HCT116 (cell line): ENCODE data around the gene GPC5. TPM values are rescaled to one million over a fixed set of nuclear protein-coding genes. Genes with fewer than 3 reads are reported as not detected.

Experiments used
- ATAC-seq: fragments of 200-7000 bp; cut with Tn5 transposase; 2 replicates; pipeline ENCODE4 v1.9.1; 2020; ENCODE audit warnings: mild to moderate bottlenecking, moderate library complexity
- BruUV-seq: library from RNA; stranded (reverse); fragments of 400-500 nt; replicated peaks from 2 replicates; lab custom pipeline; 2021; lab: Mats Ljungman, UMichigan
- CTCF ChIA-PET: fragments of 300-600 bp; sonication (Branson Sonifier 250); formaldehyde crosslinking; loops from one replicate; lab custom pipeline; 2021; ENCODE audit warnings: antibody characterized with exemption; lab: Charles Lee
- POLR2A ChIA-PET: fragments of 300-600, 350-600 bp; sonication (Branson Sonifier 250); formaldehyde crosslinking; loops from one replicate; lab custom pipeline; 2021; ENCODE audit warnings: antibody characterized with exemption; lab: Charles Lee
- RAD21 ChIA-PET, 2 experiments: fragments of 300-600 bp; sonication (Branson Sonifier 250); formaldehyde crosslinking; loops; one replicate each; lab custom pipeline; 2023; ENCODE audit warnings: low total read pairs in 2 of 2; ENCODE audit not compliant: uncharacterized antibody in 2 of 2, unreplicated experiment in 2 of 2, low non-redundant PET in 1 of 2; lab: Charles Lee
- DNase-seq: peaks from one replicate; pipeline ENCODE4 v3.0.0-alpha.2; 2010; ENCODE audit warnings: low read depth, low spot score
- H2AFZ ChIP-seq: fragments of 200-600 bp; shearing (Covaris generic), sonication (generic); 2 replicates; pipeline ENCODE4 v1.6.1; 2017; ENCODE audit warnings: low read depth, mixed run types, mixed read lengths, antibody characterized with exemption, low read length; ENCODE audit not compliant: poor library complexity, severe bottlenecking
- H3K27ac ChIP-seq: 2 replicates; pipeline ENCODE4 v1.5.1; 2012; ENCODE audit warnings: low read depth, low read length
- H3K27me3 ChIP-seq: fragments of 200-600 bp; sonication (generic); 2 replicates; pipeline ENCODE4 v1.6.1; 2016; ENCODE audit warnings: mixed run types, low read length, mixed read lengths; ENCODE audit not compliant: insufficient read depth
- H3K36me3 ChIP-seq, 2 experiments: fragments of 200-500 bp in 1 of 2; fragments of 200-600 bp in 1 of 2; sonication (Bioruptor generic) in 1 of 2; sonication (generic) in 1 of 2; 2 replicates each; pipeline versions ENCODE4 v1.5.1 to v1.6.1; 2014 to 2016; ENCODE audit warnings: low read length in 2 of 2, inconsistent platforms in 1 of 2, mixed read lengths in 1 of 2, mixed run types in 1 of 2; ENCODE audit not compliant: insufficient read depth in 2 of 2, control insufficient read depth in 1 of 2
- H3K4me1 ChIP-seq, 2 experiments: fragments of 200-600 bp in 1 of 2; sonication (generic) in 1 of 2; 2 replicates each; pipeline versions ENCODE4 v1.5.1 to v1.6.1; 2012 to 2017; ENCODE audit warnings: low read length in 2 of 2, inconsistent platforms in 1 of 2, mild to moderate bottlenecking in 1 of 2, mixed read lengths in 1 of 2, mixed run types in 1 of 2, moderate library complexity in 1 of 2; ENCODE audit not compliant: insufficient read depth in 2 of 2, control insufficient read depth in 1 of 2
- H3K4me2 ChIP-seq: fragments of 200-600 bp; sonication (generic); 2 replicates; pipeline ENCODE4 v1.6.1; 2017; ENCODE audit warnings: mixed run types, low read length, mixed read lengths
- H3K4me3 ChIP-seq, 2 experiments: fragments of 200-600 bp in 1 of 2; sonication (generic) in 1 of 2; replicated peaks in 1 of 2; 2 replicates each; pipeline ENCODE4 v1.5.1; 2011 to 2016; ENCODE audit warnings: low read length in 2 of 2, control low read depth in 1 of 2, low read depth in 1 of 2, mild to moderate bottlenecking in 1 of 2, mixed read lengths in 1 of 2, mixed run types in 1 of 2
- H3K79me2 ChIP-seq: fragments of 200-600 bp; sonication (generic); 2 replicates; pipeline ENCODE4 v1.6.1; 2017; ENCODE audit warnings: mild to moderate bottlenecking, mixed run types, low read length, moderate library complexity, mixed read lengths; ENCODE audit not compliant: insufficient read depth
- H3K9ac ChIP-seq: fragments of 200-600 bp; sonication (generic); 2 replicates; pipeline ENCODE4 v1.6.1; 2016; ENCODE audit warnings: low read length, mixed read lengths
- H3K9me2 ChIP-seq: fragments of 200-600 bp; sonication (generic), shearing (Covaris generic); 2 replicates; pipeline ENCODE4 v1.6.1; 2017; ENCODE audit warnings: mixed run types, mild to moderate bottlenecking, moderate library complexity; ENCODE audit not compliant: insufficient read depth
- H3K9me3 ChIP-seq, 2 experiments: fragments of 200-500 bp in 1 of 2; fragments of 200-600 bp in 1 of 2; sonication (Bioruptor generic) in 1 of 2; sonication (generic) in 1 of 2; 2 replicates each; pipeline ENCODE4 v1.6.1; 2014 to 2017; ENCODE audit warnings: low read length in 2 of 2, mixed read lengths in 2 of 2, inconsistent platforms in 1 of 2, low read depth in 1 of 2, mild to moderate bottlenecking in 1 of 2, mixed run types in 1 of 2, moderate library complexity in 1 of 2; ENCODE audit not compliant: control insufficient read depth in 1 of 2, insufficient read depth in 1 of 2
- H4K20me1 ChIP-seq: fragments of 200-600 bp; sonication (generic), shearing (Covaris generic); 2 replicates; pipeline ENCODE4 v1.6.1; 2017; ENCODE audit warnings: mixed run types, mild to moderate bottlenecking, moderate library complexity; ENCODE audit not compliant: insufficient read depth
- EZH2phosphoT487 ChIP-seq: fragments of 200-600 bp; IDR thresholded peaks from 2 replicates; pipeline ENCODE4 v1.6.1; 2018; ENCODE audit warnings: antibody characterized with exemption, borderline replicate concordance
- POLR2A ChIP-seq: IDR thresholded peaks from 2 replicates; pipeline ENCODE4 v1.7.0; 2011; ENCODE audit warnings: borderline replicate concordance; ENCODE audit not compliant: insufficient read depth, insufficient read length; ENCODE audit errors: extremely low read depth
- POLR2AphosphoS5 ChIP-seq: IDR thresholded peaks from 2 replicates; pipeline ENCODE4 v1.6.1; 2011; ENCODE audit warnings: mild to moderate bottlenecking, low read depth, low read length, moderate library complexity
- SIN3A ChIP-seq: IDR thresholded peaks from 2 replicates; pipeline ENCODE4 v1.6.1; 2012; ENCODE audit warnings: low read depth
- intact Hi-C: fragments of 100-400 bp; cut with micrococcal nuclease; formaldehyde crosslinking; loops from 2 replicates; pipeline ENCODE4 v1.10.0; 2022
- total RNA-seq: library from RNA; stranded (reverse); gene quantifications from one replicate; pipeline ENCODE4 v1.2.1, GENCODE V29; 2021; ENCODE audit not compliant: unreplicated experiment
- TF ChIP-seq, protein P1 (sequence below): IDR thresholded peaks from 2 replicates; pipeline ENCODE4 v1.6.1; 2012; ENCODE audit warnings: low read depth
- TF ChIP-seq, protein P2 (sequence below): IDR thresholded peaks from 2 replicates; pipeline ENCODE4 v1.6.1; 2011; ENCODE audit warnings: mild to moderate bottlenecking, low read length, moderate library complexity; ENCODE audit not compliant: insufficient replicate concordance; ENCODE audit errors: extremely low read depth

Gene GPC5
- total RNA-seq, 1 experiment from 2014 or later, result not detected

DNA sequence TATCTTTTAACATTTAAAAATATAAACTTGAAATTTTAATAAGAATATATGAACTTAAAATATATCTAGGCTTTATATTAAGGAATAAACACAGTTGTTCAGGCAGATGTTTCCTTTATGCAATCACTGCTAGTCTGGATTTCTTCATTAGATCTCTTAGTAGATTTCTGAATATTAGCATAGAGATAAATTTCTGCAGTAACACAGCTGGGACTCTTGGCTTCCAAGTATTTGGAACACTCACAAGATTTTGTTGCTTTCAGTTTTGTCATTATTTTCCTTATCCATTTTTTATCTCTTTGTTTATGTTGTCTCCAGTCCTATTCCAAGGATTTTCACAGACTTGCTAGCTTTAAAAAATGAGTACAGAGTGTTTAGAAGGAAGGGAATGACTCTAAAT lies 857.1 kb downstream of the GPC5 start:
- no peak overlapping the region for H3K9ac ChIP-seq
- no peak overlapping the region for H3K4me3 ChIP-seq
- peaks cover 17 to 35% of the 10 kb centered on the region in 2 experiments; a peak in 2 of 4 replicates for H3K9me3 ChIP-seq
- no peaks in the 10 kb centered on the region for H3K27me3 ChIP-seq
- RAD21 ChIA-PET, result no interaction called here
- no peaks in the 10 kb centered on the region for H3K36me3 ChIP-seq
- ATAC-seq, result no peak
- no peaks in the 10 kb centered on the region for H3K79me2 ChIP-seq
- no peaks in the 10 kb centered on the region for H4K20me1 ChIP-seq
- H3K27ac ChIP-seq, result no peak overlapping the region
- TF ChIP-seq SIN3A, result no peak
- TF ChIP-seq, protein P1, sequence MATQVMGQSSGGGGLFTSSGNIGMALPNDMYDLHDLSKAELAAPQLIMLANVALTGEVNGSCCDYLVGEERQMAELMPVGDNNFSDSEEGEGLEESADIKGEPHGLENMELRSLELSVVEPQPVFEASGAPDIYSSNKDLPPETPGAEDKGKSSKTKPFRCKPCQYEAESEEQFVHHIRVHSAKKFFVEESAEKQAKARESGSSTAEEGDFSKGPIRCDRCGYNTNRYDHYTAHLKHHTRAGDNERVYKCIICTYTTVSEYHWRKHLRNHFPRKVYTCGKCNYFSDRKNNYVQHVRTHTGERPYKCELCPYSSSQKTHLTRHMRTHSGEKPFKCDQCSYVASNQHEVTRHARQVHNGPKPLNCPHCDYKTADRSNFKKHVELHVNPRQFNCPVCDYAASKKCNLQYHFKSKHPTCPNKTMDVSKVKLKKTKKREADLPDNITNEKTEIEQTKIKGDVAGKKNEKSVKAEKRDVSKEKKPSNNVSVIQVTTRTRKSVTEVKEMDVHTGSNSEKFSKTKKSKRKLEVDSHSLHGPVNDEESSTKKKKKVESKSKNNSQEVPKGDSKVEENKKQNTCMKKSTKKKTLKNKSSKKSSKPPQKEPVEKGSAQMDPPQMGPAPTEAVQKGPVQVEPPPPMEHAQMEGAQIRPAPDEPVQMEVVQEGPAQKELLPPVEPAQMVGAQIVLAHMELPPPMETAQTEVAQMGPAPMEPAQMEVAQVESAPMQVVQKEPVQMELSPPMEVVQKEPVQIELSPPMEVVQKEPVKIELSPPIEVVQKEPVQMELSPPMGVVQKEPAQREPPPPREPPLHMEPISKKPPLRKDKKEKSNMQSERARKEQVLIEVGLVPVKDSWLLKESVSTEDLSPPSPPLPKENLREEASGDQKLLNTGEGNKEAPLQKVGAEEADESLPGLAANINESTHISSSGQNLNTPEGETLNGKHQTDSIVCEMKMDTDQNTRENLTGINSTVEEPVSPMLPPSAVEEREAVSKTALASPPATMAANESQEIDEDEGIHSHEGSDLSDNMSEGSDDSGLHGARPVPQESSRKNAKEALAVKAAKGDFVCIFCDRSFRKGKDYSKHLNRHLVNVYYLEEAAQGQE, result no peak
- TF ChIP-seq POLR2A, result no peak
- no peak for TF ChIP-seq EZH2phosphoT487
- TF ChIP-seq, protein P2, sequence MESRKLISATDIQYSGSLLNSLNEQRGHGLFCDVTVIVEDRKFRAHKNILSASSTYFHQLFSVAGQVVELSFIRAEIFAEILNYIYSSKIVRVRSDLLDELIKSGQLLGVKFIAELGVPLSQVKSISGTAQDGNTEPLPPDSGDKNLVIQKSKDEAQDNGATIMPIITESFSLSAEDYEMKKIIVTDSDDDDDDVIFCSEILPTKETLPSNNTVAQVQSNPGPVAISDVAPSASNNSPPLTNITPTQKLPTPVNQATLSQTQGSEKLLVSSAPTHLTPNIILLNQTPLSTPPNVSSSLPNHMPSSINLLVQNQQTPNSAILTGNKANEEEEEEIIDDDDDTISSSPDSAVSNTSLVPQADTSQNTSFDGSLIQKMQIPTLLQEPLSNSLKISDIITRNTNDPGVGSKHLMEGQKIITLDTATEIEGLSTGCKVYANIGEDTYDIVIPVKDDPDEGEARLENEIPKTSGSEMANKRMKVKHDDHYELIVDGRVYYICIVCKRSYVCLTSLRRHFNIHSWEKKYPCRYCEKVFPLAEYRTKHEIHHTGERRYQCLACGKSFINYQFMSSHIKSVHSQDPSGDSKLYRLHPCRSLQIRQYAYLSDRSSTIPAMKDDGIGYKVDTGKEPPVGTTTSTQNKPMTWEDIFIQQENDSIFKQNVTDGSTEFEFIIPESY, result no peak
- no peak for TF ChIP-seq POLR2AphosphoS5
- POLR2A ChIA-PET, result no interaction called here
- CTCF ChIA-PET, result no interaction called here
- intact Hi-C loops, result no loop called here
- no TSS peak for BruUV-seq
- H3K4me2 ChIP-seq, result no peak overlapping the region
- H3K4me1 ChIP-seq, result no peaks in the 10 kb centered on the region
- no peak overlapping the region for H2AFZ ChIP-seq
- no peaks in the 10 kb centered on the region for H3K9me2 ChIP-seq
- no peak for DNase-seq
